Calu3 (cell line): ENCODE measurements around the gene SEMA3F. TPM values are rescaled to one million over a fixed set of nuclear protein-coding genes. Genes with fewer than 3 reads are reported as not detected.
A peak's percentile ranks its signal among the peaks of the same experiment; 100 is the strongest.

Experiments
- BruUV-seq: library from RNA; stranded (reverse); fragments of 400-500 nt; replicated peaks from 2 replicates; lab custom pipeline; 2021; lab: Mats Ljungman, UMichigan
- CTCF ChIA-PET: fragments of 300-600 bp; sonication (Branson Sonifier 250); formaldehyde crosslinking; loops from one replicate; lab custom pipeline; 2022; ENCODE audit warnings: antibody characterized with exemption; lab: Charles Lee
- DNase-seq: peaks from one replicate; pipeline ENCODE4 v3.0.0; 2022
- H3K27ac Mint-ChIP-seq: one replicate; pipeline ENCODE4 v1.8.0; 2022; ENCODE audit warnings: mixed read lengths; ENCODE audit not compliant: unreplicated experiment
- H3K27me3 Mint-ChIP-seq: one replicate; pipeline ENCODE4 v1.8.0; 2022; ENCODE audit warnings: mixed read lengths; ENCODE audit not compliant: unreplicated experiment
- H3K36me3 Mint-ChIP-seq: one replicate; pipeline ENCODE4 v1.8.0; 2022; ENCODE audit warnings: mild to moderate bottlenecking, moderate library complexity, mixed read lengths; ENCODE audit not compliant: insufficient read depth, unreplicated experiment
- H3K4me1 Mint-ChIP-seq: one replicate; pipeline ENCODE4 v1.8.0; 2022; ENCODE audit warnings: mild to moderate bottlenecking, low read depth, mixed read lengths; ENCODE audit not compliant: unreplicated experiment
- H3K4me3 Mint-ChIP-seq: one replicate; pipeline ENCODE4 v1.8.0; 2022; ENCODE audit warnings: mild to moderate bottlenecking, low read depth, moderate library complexity, mixed read lengths; ENCODE audit not compliant: unreplicated experiment
- H3K9me3 Mint-ChIP-seq: one replicate; pipeline ENCODE4 v1.8.0; 2022; ENCODE audit warnings: low read depth, mixed read lengths; ENCODE audit not compliant: unreplicated experiment
- CTCF ChIP-seq: fragments of 200-600 bp; IDR thresholded peaks from one replicate; pipeline ENCODE4 v1.8.0; 2022; ENCODE audit warnings: antibody characterized with exemption; ENCODE audit not compliant: unreplicated experiment
- intact Hi-C: fragments of 100-400 bp; cut with micrococcal nuclease; formaldehyde crosslinking; loops from one replicate; pipeline ENCODE4 v1.10.0; 2022; ENCODE audit not compliant: unreplicated experiment
- total RNA-seq: library from RNA; stranded (reverse); gene quantifications from 2 replicates; pipeline ENCODE4 v1.2.3, GENCODE V29; 2022

SEMA3F gene
- total RNA-seq, 1 experiment from 2014 or later, result 1.7 TPM

- Mint-ChIP-seq H3K4me3 (peak within 1 kb of the TSS; percentile 86), H3K4me1 (peaks cover 20% of the 10 kb centered on the region), H3K9me3 (no peaks in the 10 kb centered on the region), H3K27ac (peak within 1 kb of the TSS; percentile 90), H3K27me3 (no peaks in the 10 kb centered on the region), H3K36me3 (peaks cover 42% of the 10 kb centered on the region)
- intact Hi-C loops, result loop anchor here (2.0 kb wide), 1 partner anchor 55 kb away; no protein-coding TSS in a partner anchor
- no peak for TF ChIP-seq CTCF
- BruUV-seq, result no TSS peak
- peak; percentile 98 for DNase-seq
- CTCF ChIA-PET, result interaction anchor here (0.7 to 1.9 kb wide), 10 partner anchors 9 to 100 kb away, joined by 3 to 13 read pairs (median 4); partner anchors contain the start of gene SEMA3B
Measured at GRCh38 chr3:50235716-50236483, 80.8 kb downstream of the SEMA3F start, which contains the start of gene GNAI2. Gene GNAI2, plus strand, starts transcription at chr3:50236204. Its CDS starts 132 bp downstream, at chr3:50236336.

GRCh38 chr3:50236484-50237132 is 81.5 kb downstream of the SEMA3F start:
- TSS peak; percentile 70 for BruUV-seq
- peak overlapping the region; percentile 90 for H3K27ac Mint-ChIP-seq
- H3K4me1 Mint-ChIP-seq, result peaks cover 16% of the 10 kb centered on the region

GRCh38 chr3:50237133-50237651 is 82.1 kb downstream of the SEMA3F start:
- H3K4me3 Mint-ChIP-seq, result peak overlapping the region; percentile 86
- H3K4me1 Mint-ChIP-seq, result peaks cover 16% of the 10 kb centered on the region
- no peak for DNase-seq

More at GRCh38 chr3:50236484-50237132, 81.5 kb downstream of the SEMA3F start:
- Mint-ChIP-seq H3K36me3 (peaks cover 42% of the 10 kb centered on the region), H3K27me3 (no peaks in the 10 kb centered on the region), H3K9me3 (no peaks in the 10 kb centered on the region), H3K4me3 (peak overlapping the region; percentile 86)
- intact Hi-C loops, result no loop called here
- CTCF ChIA-PET, result interaction anchor here (1.9 kb wide), 1 partner anchor 10 kb away, joined by 13 read pairs; no protein-coding TSS in a partner anchor
- TF ChIP-seq CTCF, result no peak
- no peak for DNase-seq

More at GRCh38 chr3:50237133-50237651, 82.1 kb downstream of the SEMA3F start:
- no peaks in the 10 kb centered on the region for H3K27me3 Mint-ChIP-seq
- H3K36me3 Mint-ChIP-seq, result peaks cover 42% of the 10 kb centered on the region
- intact Hi-C loops, result no loop called here
- BruUV-seq, result no TSS peak
- H3K9me3 Mint-ChIP-seq, result no peaks in the 10 kb centered on the region
- H3K27ac Mint-ChIP-seq, result peak overlapping the region; percentile 90
- CTCF ChIA-PET, result interaction anchor here (1.7 kb wide), 1 partner anchor 11 kb away, joined by 7 read pairs; no protein-coding TSS in a partner anchor
- no peak for TF ChIP-seq CTCF
